Fibroblast of lung (primary cell): Measurements from ENCODE around the gene UBE2S. TPM values are rescaled to one million over a fixed set of nuclear protein-coding genes. Genes with fewer than 3 reads are reported as not detected.

Experiments
- DNase-seq, 2 donors: peaks; one replicate each; pipeline versions ENCODE4 v3.0.0 to v3.0.0-alpha.2; 2010; ENCODE audit warnings: low read depth in 2 of 2
- H2AFZ ChIP-seq: 2 replicates; pipeline ENCODE4 v1.5.1; 2012; ENCODE audit warnings: low read length, control low read depth, inconsistent platforms
- H3K27ac ChIP-seq: 2 replicates; pipeline ENCODE4 v1.5.1; 2011; ENCODE audit warnings: low read length, control low read depth; ENCODE audit not compliant: insufficient read depth
- H3K27me3 ChIP-seq: 2 replicates; pipeline ENCODE4 v1.5.1; 2011; ENCODE audit warnings: mild to moderate bottlenecking, low read length; ENCODE audit not compliant: control insufficient read depth, insufficient read depth
- H3K36me3 ChIP-seq: 2 replicates; pipeline ENCODE4 v1.5.1; 2011; ENCODE audit warnings: low read length; ENCODE audit not compliant: control insufficient read depth, insufficient read depth
- H3K4me1 ChIP-seq: 2 replicates; pipeline ENCODE4 v1.5.1; 2011; ENCODE audit warnings: low read length; ENCODE audit not compliant: control insufficient read depth, insufficient read depth; ENCODE audit errors: extremely low read depth
- H3K4me2 ChIP-seq: 2 replicates; pipeline ENCODE4 v1.5.1; 2011; ENCODE audit warnings: low read length, control low read depth; ENCODE audit not compliant: insufficient read depth; ENCODE audit errors: extremely low read depth
- H3K4me3 ChIP-seq, 4 experiments: fragments of 200-600 bp in 1 of 4; sonication (generic) in 1 of 4; replicated peaks in 1 of 4; 2 replicates each; pipeline ENCODE4 v1.5.1; 2011 to 2016; ENCODE audit warnings: low read length in 4 of 4, low read depth in 3 of 4, mild to moderate bottlenecking in 3 of 4, control low read depth in 2 of 4, inconsistent platforms in 1 of 4, mixed read lengths in 1 of 4; ENCODE audit not compliant: insufficient read depth in 1 of 4; ENCODE audit errors: control extremely low read depth in 1 of 4
- H3K79me2 ChIP-seq: 2 replicates; pipeline ENCODE4 v1.5.1; 2012; ENCODE audit warnings: mild to moderate bottlenecking, low read length, inconsistent platforms; ENCODE audit not compliant: control insufficient read depth, insufficient read depth
- H3K9ac ChIP-seq: 2 replicates; pipeline ENCODE4 v1.5.1; 2011; ENCODE audit warnings: mild to moderate bottlenecking, low read length, control low read depth; ENCODE audit not compliant: insufficient read depth
- H3K9me3 ChIP-seq: 2 replicates; pipeline ENCODE4 v1.5.1; 2012; ENCODE audit warnings: low read depth, low read length; ENCODE audit not compliant: control insufficient read depth, insufficient read depth
- H4K20me1 ChIP-seq: 2 replicates; pipeline ENCODE4 v1.5.1; 2011; ENCODE audit warnings: low read length; ENCODE audit not compliant: control insufficient read depth, insufficient read depth; ENCODE audit errors: extremely low read depth
- EZH2 ChIP-seq: IDR thresholded peaks from 2 replicates; pipeline ENCODE4 v1.5.1; 2012; ENCODE audit warnings: low read length, control low read depth, mild to moderate bottlenecking; ENCODE audit errors: missing control alignments
- polyA plus RNA-seq, 2 donors: library from polyadenylated mRNA; depleted of rRNA in 1 of 2; stranded (reverse) in 1 of 2; unstranded in 1 of 2; fragments of >200 nt; gene quantifications; 2 replicates each; pipeline ENCODE4 v1.2.1, GENCODE V29; 2011 to 2012; ENCODE audit warnings: missing spikeins in 1 of 2
- total RNA-seq: library from RNA; depleted of rRNA; stranded (reverse); fragments of >200 nt; gene quantifications from 2 replicates; pipeline ENCODE4 v1.2.1, GENCODE V29; 2014
- TF ChIP-seq, protein P1 (sequence below), 2 donors: IDR thresholded peaks in 1 of 2; conservative IDR thresholded peaks in 1 of 2; 1 replicate in 1 of 2; 2 replicates in 1 of 2; pipeline ENCODE4 v1.5.1; 2011 to 2012; ENCODE audit warnings: low read length in 2 of 2, control low read depth in 1 of 2, inconsistent platforms in 1 of 2, low read depth in 1 of 2, mild to moderate bottlenecking in 1 of 2

The UBE2S gene
- total and polyA plus RNA-seq, 2 donors (not counting 1 experiment from before 2014, with no cell fraction given): 25.4 to 41.0 TPM

DNA sequence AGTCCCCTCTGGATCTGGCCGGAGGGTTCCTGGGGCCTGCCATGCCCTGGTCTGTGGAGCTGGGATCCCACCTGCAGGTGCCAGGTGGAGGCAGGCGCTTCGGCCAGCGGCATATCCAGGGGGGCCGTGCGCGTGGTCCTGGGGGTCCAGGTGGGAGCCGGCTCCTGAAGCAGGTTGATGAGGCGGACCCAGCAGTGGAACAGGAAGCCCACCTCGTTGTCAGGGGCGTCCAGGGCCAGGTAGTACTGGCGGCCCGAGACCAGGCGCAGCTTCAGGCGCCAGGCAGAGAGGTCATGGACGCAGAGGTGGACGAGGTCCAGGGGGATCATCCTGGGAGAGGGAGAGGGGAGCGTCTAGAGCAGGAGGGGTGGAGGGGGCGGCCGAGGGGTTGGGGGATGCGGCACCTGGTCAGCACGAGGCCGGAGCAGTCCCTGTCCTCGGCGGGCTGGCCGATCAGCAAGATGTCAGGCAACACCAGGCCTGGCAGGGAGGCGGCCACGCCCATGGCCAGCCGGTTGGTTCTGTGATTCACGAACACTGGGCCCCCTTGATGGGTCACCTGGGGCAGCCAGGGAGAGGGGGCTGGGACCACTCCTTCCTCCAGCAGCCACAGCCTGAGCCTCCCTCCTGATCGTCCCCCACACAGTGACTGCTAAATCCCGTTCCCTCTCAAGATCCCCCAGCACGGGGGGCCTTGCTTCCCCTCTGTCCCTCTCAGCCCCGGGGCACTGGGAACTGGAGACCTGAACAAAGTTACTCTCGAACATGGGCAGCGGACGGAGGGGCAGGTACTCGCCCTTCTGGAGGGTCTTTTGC, 45.2 kb downstream of the UBE2S start:
- no peak for DNase-seq
- Histone ChIP-seq H3K27me3 (no peaks in the 10 kb centered on the region), H2AFZ (no peak overlapping the region), H4K20me1 (no peaks in the 10 kb centered on the region), H3K9me3 (no peaks in the 10 kb centered on the region), H3K4me3 (no peak overlapping the region), H3K4me2 (no peak overlapping the region), H3K79me2 (no peaks in the 10 kb centered on the region), H3K9ac (no peak overlapping the region), H3K4me1 (no peaks in the 10 kb centered on the region), H3K36me3 (no peaks in the 10 kb centered on the region), H3K27ac (no peak overlapping the region)
- TF ChIP-seq, protein P1, sequence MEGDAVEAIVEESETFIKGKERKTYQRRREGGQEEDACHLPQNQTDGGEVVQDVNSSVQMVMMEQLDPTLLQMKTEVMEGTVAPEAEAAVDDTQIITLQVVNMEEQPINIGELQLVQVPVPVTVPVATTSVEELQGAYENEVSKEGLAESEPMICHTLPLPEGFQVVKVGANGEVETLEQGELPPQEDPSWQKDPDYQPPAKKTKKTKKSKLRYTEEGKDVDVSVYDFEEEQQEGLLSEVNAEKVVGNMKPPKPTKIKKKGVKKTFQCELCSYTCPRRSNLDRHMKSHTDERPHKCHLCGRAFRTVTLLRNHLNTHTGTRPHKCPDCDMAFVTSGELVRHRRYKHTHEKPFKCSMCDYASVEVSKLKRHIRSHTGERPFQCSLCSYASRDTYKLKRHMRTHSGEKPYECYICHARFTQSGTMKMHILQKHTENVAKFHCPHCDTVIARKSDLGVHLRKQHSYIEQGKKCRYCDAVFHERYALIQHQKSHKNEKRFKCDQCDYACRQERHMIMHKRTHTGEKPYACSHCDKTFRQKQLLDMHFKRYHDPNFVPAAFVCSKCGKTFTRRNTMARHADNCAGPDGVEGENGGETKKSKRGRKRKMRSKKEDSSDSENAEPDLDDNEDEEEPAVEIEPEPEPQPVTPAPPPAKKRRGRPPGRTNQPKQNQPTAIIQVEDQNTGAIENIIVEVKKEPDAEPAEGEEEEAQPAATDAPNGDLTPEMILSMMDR (conservative IDR thresholded peaks at IDR 0.05 in 1 of 2, IDR thresholded peaks at IDR 0.05 in 1 of 2; ENCODE audit: low read depth in 1 of 2, low read length in 2 of 2): no peak
- TF ChIP-seq EZH2: no peak

DNA sequence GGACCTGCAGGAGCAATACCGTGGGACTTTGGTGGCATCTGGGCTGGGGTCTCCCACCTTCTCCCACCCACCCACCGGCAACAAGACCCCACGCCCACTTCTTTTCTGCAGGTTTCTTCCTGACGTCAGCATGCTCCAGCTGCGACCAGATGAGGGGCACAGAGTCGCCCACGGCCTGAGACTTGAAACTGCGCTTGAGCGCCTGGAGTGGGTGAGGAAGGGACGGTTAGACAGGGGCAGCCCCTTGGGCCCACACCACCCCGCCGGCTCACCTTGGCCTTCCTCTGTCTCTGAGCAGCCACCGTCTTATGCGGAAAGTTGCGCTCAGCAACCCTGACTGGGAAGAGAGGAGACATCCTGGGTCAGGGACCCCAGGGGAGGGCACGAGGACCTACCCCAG, 46.7 kb downstream of the UBE2S start:
- H3K9ac ChIP-seq: no peak overlapping the region
- no peaks in the 10 kb centered on the region for H4K20me1 ChIP-seq
- H3K4me2 ChIP-seq: no peak overlapping the region
- no peaks in the 10 kb centered on the region for H3K36me3 ChIP-seq
- DNase-seq: no peak
- H3K27me3 ChIP-seq: no peaks in the 10 kb centered on the region
- no peak for TF ChIP-seq EZH2
- TF ChIP-seq, protein P1 (conservative IDR thresholded peaks at IDR 0.05 in 1 of 2, IDR thresholded peaks at IDR 0.05 in 1 of 2; ENCODE audit: low read depth in 1 of 2, low read length in 2 of 2): no peak
- no peak overlapping the region for H2AFZ ChIP-seq
- H3K9me3 ChIP-seq: no peaks in the 10 kb centered on the region
- H3K79me2 ChIP-seq: no peaks in the 10 kb centered on the region
- H3K4me3 ChIP-seq: no peak overlapping the region
- H3K4me1 ChIP-seq: no peaks in the 10 kb centered on the region
- no peak overlapping the region for H3K27ac ChIP-seq

DNA sequence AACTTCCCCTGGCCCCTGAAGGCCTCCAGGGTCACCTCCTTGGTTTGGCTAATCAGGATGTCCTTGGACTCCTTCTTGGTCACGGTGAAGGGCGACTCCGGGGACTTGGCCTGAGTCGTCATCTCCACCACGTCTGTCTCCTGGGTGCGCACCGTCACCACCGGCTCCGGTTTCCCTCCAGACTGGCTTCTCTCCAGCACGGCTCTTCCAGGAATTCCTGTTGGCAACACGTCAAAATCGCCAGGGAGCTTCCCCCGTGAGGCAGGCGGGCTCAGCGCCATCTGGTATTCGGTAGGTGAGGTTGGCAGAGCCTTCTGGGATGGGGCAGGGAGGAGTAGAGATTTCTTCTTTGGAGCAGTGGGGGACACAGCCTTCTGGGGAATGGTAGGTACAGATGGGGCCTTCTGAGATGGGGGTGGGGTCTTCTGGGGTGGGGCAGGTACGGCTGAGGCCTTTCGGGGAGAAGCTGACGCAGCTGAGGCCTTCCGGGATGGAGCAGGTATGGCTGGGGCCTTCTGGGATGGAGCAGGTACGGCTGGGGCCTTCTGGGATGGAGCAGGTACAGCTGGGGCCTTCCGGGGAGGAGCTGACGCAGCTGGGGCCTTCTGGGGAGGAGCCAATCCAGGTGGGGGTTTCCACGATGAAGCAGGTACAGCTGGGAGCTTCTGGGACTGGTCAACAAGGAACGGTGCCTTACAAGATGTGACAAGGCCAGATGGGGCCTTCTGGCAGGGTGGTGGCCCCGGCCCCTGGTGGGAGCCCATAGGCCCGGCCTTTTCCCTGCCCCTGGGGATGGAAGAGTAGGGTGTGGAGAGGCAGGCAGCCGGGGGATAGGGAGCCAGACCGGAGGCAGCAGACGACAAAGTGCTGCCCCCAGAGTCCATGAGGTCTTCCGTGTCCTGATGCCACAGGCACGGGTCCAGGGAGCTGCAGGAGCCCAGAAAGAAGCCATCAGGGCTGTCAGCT, 48.4 kb downstream of the UBE2S start:
- TF ChIP-seq, protein P1 (conservative IDR thresholded peaks at IDR 0.05 in 1 of 2, IDR thresholded peaks at IDR 0.05 in 1 of 2; ENCODE audit: low read depth in 1 of 2, low read length in 2 of 2): no peak
- TF ChIP-seq EZH2: no peak
- H3K9me3 ChIP-seq: no peaks in the 10 kb centered on the region
- H3K4me1 ChIP-seq: no peaks in the 10 kb centered on the region
- DNase-seq: no peak
- H3K27me3 ChIP-seq: peaks cover 4% of the 10 kb centered on the region
- H3K79me2 ChIP-seq: no peaks in the 10 kb centered on the region
- no peaks in the 10 kb centered on the region for H4K20me1 ChIP-seq
- H3K4me3 ChIP-seq: no peak overlapping the region
- H3K4me2 ChIP-seq: no peak overlapping the region
- no peak overlapping the region for H3K27ac ChIP-seq
- H3K36me3 ChIP-seq: no peaks in the 10 kb centered on the region
- no peak overlapping the region for H2AFZ ChIP-seq
- H3K9ac ChIP-seq: no peak overlapping the region
